HG02571 (cell line): ENCODE measurements around the gene SRRM5.
"Not testable (repeated sequence)": the region's sequence is repeated elsewhere in the genome, so short reads cannot be mapped to it uniquely, and the experiment has no call there.

ENCODE experiments used
- ATAC-seq: cut with Tn5 transposase; IDR thresholded peaks from one replicate; pipeline ENCODE4 v1.9.1; 2021; ENCODE audit warnings: mild to moderate bottlenecking, moderate library complexity; ENCODE audit not compliant: unreplicated experiment

Gene SRRM5

DNA sequence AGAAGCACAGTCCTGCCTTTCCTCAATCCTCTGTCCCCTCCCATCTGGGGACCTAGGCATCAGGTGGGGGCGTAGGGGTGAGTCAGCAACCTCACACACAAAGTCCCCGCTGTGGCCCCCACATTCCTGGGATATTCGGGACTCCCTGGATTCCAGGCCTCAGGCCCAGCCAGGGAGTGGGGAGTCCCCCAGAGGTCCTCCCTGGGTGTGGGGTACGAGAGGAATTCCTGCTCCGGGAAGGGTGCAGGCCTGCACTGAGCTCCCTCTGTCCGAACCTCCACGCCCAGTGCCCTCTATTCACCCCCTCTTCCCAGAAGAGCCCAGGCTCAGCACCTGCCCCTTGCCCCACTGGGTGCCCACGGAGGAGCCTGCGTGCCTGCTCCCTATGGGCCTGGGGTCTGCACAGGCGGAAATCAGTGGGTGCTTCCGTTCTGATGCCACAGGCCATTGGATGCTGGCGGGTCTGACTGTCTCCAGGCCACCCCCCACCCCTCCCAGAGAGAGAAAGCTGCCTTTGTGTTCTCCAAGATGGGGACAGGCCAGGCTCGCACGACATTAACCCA, 24.3 kb downstream of the SRRM5 start:
- ATAC-seq, result no peak

DNA sequence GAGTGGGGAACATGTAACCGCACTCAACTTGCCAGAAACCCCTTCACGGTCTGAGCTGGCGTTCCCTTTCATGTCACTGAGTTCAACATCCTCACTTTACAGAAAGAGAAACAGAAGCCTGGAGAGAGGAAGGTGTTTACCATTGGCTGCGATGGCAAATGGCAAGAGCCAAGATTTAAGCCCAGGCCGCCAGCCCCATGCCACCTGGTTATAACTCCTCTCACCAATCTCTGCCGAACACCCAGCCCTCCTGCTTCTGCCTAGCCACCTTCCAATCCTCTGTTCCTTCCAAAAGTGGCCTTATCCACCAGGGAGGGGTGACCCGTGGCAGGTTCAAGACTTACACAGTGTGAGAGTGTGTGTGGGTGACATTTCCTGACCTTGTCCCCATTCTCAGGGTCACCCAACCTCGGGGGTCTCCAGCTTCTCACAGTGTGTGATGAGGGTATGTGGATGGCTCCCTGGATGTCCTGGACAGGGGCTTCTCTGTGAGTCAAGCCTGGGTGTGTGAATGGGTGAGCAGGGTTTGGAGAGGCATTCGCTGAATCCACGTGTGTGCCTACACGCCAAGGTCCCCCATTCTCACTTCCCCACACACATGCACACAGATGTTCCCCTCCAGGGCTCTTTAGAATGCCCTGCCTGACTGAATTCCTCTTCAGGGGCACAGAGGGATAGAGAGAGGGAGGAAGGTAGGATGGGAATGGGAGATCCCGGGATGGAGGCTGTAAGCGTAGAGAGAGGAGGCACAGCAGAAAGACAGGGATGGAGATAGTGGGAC, 26.5 kb downstream of the SRRM5 start:
- no peak for ATAC-seq

DNA sequence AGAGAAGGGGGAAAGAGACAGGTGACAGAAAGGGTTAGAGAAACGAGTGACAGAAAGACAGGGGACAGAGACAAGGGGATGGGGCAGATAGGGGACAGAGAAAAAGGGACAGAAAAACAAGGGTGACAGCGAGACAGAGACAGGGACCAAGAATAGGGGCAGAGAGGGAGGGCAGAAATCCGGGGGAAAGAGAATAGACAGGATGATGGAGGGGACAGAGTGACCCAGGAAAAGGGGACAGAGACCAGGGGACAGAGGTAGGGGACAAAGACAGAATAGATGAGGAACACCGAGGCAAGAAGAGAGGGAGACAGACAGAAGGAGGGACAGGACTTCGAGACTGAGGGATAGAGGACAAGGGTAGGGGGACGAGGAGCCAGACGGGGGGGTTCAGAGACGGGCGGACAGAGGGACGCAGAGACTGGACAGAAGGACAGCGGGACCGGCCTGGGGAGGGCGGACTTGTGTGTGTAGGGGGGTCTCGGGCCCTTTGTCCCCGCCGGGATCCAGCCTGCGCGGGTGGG, 27.2 kb downstream of the SRRM5 start:
- ATAC-seq, result no peak

DNA sequence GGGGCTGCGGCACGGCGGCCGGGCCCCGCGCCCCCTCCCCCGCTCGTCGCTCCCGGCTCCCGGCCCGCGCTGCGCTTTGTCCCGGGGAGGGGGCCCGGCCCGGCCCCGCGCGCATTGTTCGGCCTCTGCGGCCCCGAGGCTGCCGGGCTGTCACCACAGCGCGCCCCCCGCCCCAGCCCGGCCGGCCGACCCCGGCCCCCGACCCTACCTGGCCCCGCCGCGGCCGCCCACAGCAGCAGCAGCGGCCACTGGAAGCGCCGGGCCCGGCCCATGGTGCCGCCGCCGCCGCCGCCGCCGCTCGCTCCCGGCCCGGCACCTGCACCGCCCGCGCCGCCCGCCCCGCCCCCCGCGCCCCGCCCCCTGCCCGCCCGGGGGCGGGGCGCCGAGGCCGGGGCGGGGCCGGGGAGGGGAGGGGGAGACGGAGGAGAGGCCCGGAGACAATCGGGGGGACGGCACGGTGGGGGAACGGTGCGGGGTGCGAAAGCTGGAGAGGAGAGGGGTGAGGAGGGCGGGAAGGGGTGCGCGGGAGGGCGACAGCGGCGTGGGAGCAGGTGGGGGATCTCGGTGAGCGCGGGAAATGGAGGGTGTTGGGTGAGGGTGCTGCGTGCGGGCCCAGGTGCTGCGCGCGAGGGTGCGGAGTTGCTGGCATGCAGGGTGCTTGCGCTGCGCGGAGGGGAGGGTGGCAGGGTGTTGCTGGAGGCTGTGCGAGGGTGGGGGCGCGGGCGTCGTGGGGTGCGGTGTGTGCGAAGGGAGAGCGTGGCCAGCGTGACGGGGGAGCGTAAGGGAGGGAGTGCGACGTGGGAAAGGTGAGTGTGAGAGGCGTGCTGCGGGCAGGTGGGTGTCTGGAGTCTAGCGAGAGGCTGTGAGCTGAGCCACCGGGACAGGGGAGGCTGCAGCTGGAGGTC, 27.9 kb downstream of the SRRM5 start, which contains the start of gene CADM4:
CADM4 (minus strand) TSS at position 332 of the 905 bp plus-strand sequence; CDS start at position 272, 60 bp downstream.
- ATAC-seq, result no peak

DNA sequence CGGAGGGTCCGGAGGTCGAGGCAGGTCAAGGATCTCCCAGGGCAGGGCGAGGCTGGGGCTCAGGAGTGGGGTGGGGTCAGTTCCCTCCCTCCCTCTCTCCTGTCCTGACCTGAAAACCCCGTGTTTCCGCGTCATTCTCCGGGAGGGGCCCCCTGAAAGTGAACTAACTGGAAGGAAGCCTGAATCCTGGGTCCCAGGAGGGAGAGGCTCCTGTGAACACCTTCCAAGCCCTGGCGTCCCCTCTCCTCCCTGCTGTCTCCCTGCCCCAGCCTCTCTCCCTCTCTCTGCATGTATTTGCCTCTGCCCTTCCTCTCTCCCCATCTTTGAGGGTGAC, 28.5 kb downstream of the SRRM5 start:
- no peak for ATAC-seq

DNA sequence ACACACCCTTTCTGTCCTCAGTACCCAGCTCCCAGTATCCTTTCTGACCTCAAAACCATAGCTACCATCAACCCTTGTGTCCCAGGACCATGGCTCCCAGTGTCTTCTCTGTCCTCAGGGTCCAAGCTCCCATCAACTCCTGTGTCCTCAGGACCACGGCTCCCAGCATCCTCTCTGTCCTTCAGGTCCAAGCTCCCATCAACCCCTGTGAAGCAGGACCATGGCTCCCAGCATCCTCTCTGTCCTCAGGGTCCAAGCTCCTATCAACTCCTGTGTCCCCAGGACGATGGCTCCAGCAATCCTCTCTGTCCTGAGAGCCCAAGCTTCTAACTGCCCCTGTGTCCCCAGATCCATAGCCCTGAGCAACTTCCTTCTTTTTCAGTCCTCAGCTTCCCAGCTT, 29.4 kb downstream of the SRRM5 start:
- no peak for ATAC-seq

DNA sequence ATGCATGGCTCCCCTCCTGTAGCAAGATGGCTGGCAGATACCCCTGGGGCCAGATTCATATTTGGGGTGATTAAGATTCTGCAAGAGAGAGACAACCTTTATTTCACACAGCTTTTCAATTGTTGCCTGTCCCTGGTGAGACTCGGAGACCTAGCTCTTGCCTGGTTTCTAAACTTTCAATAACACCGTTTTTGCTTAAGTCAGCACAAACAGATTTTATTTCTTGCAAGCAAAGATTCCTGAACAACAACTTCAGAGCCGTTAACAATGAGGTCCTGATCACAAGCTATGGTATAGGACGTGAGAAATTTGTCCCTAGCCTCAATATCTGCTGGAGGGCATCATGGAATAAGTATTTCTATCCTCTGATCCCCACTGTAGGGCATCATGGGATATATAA, 30.6 kb downstream of the SRRM5 start:
- ATAC-seq, result no peak

DNA sequence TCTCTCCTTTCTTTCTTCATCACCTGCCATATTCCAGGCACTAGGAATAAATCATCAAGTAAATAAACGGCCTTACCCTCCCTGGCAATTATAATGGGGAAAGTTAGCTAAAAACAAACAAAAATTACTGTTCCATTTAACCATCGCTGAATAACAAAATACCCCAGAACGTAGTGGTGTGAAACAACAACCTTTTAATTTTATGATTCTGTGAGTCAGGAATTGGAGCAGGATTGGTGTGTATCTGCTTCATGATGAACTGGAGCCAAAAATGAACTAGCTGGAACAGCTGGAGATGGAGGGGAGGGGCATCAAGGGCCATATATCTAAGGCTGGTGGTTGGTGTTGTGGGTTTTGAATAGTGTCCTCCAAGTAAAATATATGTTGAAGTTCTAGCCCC, 31.4 kb downstream of the SRRM5 start:
- no peak for ATAC-seq

DNA sequence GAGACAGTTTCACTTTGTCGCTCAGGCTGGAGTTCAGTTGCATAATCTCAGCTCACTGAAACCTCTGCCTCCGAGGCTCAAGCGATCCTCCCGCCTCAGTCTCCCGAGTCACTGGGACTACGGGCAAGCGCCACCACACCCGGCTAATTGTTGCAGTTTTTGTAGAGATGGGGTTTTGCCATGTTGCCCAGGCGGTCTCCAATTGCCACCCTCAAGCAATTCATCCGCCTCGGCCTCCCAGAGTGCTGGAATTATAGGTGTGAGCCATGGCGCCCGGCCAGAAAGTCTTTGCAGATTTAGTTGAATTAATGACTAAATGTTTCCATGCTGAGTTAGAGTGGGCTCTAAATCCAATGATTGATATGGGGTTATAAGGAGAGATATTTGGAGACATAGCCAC, 32.3 kb downstream of the SRRM5 start:
- no peak for ATAC-seq

DNA sequence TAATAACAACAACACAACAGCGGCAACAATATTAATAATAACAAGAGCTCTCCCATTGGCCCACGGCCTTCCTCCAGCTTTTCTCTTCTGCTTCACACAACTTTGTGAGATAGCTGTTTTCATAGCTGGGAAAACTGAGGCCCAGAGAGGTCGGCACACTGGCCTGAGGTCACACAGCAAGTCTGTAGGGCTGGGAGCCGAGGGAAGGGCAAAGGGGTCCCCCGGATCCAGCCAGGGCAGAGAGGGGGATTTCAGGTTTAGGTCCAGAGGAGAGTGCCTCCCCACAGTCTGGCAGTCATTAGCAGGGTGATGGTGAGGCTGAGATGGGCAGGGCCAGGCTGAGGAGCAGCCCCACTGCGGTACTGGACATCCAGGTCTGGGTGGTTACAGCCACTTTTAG, 36.7 kb downstream of the SRRM5 start:
- no peak for ATAC-seq

DNA sequence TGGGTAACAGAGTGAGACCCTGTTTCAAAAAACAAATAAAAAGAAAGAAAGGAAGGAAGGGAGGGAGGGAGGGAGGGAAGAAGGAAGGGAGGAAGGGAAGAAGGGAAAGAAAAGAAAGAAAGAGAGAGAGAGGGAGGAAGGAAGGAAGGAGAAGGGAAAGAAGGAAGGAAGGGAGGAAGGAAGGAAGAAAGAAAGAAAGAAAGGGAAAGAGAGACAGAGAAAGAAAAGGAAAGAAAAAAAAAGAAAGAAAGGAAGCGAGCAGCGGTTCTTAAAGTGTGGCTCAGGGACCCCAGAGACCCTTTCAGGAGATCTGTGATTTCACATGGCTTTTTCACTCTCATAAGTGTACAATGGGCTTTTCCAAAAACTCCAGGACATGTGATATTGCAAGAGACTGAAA, 37.6 kb downstream of the SRRM5 start:
- ATAC-seq, result no peak

DNA sequence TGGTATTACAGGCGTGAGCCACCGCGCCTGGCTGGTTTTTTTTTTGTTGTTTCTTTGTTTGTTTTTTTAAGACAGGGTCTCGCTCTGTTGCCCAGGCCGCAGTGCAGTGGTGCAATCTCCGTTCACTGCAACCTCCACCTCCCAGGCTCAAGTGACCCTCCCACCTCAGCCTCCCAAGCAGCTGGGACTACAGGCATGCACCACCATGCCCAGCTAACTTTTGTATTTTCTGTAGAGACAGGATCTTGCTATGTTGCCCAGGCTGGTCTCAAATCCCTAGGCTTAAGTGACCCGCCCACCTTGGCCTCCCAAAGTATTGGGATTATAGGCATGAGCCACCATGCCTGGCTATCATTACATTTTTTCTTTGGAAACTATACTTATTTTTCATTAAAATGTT, 38.4 kb downstream of the SRRM5 start:
- not testable (repeated sequence) for ATAC-seq

DNA sequence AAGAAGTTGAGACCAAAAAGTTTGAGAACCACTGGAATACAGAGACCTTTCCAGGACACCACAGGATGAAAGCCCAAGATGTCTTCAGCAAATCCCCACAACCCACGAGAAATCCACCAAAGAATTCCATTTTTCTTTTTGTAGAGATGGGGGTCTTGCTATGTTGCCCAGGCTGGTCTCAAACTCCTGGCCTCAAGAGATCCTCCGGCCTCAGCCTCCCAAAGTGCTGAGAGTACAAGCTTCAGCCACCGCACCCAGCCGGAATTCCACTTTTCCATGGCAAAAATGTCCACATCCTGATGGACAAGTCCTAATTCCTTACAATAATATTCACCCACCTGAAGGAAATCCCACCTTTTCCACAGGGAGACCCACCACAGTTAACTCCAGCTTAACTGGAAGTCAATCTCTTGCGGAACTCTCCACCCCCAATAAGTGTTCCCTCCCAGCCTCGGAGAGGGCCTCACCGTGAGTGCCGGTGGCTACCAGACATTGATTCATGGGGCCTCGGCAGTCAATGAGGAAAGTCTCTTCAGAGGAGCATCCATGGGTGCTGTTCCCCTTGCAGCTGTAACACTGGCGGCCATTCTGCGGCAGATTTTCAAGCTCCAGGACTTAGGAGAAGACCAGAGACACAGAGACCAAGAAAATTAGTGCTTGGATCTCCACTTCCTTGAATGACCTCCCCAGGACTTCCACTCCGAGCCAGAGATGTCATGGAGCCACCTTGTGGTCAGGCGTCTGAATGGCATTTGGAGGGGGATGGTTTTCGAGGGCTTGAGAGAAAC, 40.1 kb downstream of the SRRM5 start:
- no peak for ATAC-seq

DNA sequence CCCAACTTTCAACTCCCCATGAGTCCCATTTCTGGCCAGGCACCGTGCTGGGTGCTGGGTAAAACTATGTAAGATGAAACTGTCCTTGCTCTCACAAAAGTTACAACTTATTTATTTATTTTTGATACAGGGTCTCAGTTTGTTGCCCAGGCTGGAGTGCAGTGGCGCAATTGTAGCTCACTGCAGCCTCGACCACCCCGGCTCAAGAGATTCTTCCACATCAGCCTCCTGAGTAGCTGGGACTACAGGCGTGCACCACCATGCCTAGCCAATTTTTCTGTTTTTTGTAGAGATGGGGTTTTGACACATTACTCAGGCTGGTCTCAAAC, 40.6 kb downstream of the SRRM5 start:
- ATAC-seq, result no peak

DNA sequence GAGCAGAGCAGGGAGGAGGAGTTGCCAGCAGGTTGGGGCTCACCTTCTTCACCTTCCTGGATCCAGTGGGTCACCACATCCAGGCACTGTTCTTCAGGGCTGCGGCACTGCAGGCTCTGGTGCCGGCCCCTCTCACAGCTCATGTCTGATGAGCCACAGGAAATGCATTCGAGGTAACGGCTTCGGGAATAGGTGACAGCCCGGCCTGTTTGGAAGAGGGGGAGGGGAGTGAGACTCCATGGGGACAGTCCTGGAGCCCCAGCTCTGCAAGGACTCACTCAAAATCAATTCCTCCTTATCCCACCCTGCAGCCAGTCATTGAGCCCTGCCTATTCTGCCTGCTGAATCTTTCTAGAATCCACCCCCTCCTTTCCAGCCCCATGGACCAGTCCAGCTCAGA, 44.5 kb downstream of the SRRM5 start:
- ATAC-seq, result no peak

DNA sequence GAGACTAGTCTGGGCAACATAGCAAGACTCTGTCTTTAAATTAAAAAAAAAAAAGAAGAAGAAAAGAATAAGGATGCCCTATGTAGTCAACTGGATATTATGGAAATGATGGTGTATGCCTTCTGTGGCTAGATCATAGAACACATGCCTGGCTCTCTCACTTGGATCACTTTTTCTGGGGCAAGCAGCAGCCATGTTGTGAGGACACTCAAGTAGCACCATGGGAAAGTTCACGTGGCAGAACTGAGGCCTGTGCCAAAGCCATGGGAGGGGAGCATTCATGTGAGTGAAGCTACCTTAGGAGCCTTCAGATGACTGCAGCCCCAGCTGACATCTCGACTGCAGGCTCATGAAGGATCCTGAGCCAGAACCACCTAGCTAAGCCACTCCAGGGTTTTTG, 46.1 kb downstream of the SRRM5 start:
- no peak for ATAC-seq

DNA sequence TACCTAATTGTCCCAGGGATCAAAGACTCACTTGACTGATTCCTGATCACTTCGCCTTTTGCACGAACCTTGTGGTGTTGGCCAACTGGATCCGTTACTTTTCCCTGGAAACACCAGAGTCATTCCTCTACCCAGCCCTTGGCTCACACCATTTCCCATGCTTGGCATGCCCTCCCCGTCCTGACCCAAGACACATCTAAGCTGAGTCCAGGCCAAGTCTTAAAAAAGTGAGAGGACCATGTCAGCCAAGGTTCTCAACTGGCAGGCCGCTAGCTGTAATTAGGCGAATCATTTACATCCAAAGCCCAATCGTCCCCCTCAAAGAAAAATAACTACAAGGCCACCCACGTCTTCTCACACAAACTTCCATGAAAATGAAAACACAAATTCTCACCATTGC, 46.6 kb downstream of the SRRM5 start:
- no peak for ATAC-seq

DNA sequence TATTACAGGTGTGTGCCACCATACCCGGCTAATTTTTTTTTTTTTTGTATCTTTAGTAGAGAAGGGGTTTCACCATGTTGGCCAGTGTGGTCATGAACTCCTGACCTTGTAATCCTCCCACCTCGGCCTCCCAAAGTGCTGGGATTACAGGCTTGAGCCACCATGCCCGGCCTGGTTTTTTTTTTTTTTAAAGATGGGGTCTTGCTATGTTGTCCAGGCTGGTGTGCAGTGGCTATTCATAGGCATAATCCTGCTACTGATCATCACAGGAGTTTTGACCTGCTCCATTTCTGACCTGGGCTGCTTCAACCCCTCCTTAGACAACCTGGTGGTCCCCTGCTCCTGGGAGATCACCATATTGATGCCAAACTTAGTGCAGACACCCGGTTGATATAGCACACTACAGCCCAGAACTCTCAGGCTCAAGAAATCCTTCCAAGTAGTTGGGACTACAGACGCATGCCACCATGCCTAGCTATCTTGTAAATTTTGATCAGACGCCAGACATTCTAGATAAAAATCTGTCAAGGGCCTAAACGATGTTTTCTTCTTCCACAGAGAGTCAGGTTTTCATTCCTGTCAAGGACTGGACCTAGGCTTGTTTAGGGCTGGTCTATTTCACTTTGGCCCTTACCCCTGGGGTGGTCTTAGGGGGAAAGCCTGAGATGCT, 48.5 kb downstream of the SRRM5 start:
- no peak for ATAC-seq

DNA sequence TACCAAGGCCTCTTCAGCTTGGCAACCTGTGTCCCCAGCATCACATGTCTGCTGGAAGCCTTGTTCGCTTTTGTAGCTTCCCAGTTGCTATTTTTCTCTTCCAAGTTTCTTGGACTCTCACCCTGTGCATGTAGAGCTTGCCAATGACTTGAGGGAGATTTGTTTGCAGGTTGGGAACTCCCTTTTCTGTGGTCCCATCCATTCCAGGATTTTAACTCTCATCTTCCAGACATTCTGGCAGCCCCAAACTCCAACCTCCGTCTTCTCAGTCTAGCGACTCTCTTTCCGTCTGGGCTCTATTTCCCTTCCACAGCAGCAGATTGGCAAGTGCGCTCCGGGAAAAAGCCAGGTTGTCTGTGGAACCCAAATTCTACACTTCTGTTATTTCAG, 49.1 kb downstream of the SRRM5 start:
- ATAC-seq, result no peak

DNA sequence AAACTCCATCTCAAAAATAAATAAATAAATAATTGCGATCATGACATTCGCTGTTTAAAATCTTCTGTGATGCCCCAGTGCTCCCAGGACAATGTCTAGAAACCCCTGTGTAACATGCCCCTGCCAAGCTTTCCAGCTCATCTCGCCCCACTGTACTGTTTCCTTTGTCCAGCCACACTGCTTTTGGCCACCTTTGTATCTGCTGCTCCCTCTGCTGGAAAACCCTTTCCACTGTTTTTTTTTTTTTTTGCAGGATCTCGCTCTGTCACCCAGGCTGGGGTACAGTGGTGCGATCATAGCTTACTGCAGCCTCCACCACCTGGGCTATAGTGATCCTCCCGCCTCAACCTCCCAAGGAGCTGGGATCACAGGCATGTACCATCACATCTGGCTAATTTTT, 50.6 kb downstream of the SRRM5 start:
- ATAC-seq, result no peak

DNA sequence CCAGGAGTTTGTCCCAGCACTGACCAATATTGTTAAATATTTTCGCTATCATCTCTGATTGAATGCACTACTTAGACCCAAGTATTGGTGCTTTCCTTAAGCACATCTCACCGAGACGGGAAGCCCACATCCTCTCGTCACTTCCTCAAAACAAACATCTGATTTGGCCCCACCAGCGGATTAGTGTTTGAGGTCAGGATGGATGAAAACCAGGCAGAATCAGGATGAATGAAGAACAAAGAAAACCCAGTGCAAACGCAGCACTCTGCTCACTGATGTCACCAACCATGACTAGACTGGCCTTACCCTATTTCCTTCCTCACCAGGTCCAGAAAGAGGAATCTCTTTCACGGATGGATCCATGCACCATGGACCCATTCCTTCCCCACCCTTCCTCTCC, 52.1 kb downstream of the SRRM5 start:
- no peak for ATAC-seq
